Measurements from ENCODE around the gene RYR3.

Gene RYR3

GRCh38 chr15:33808720-33809457 lies 498.1 kb downstream of the RYR3 start:
- Histone ChIP-seq H3K4me3 (ENCODE audit: low read length) (no peak overlapping the region), H3K9me3 (ENCODE audit: control insufficient read depth, insufficient read depth, low read length) (no peaks in the 10 kb centered on the region), H3K4me1 (ENCODE audit: control insufficient read depth, low read length) (no peaks in the 10 kb centered on the region), H4K20me1 (ENCODE audit: control insufficient read depth, insufficient read depth, low read depth, low read length) (no peaks in the 10 kb centered on the region), H3F3A (ENCODE audit: control insufficient read depth, insufficient read depth) (no peaks in the 10 kb centered on the region), H3K4me2 (ENCODE audit: low read length) (no peak overlapping the region), H3K36me3 (ENCODE audit: control insufficient read depth, low read length) (no peaks in the 10 kb centered on the region), H3K79me2 (ENCODE audit: control insufficient read depth, low read length) (no peaks in the 10 kb centered on the region), H3K9me2 (replicated peaks; ENCODE audit: control insufficient read depth, low read length) (no peaks in the 10 kb centered on the region), H3K27me3 (ENCODE audit: control insufficient read depth, low read length) (0 out of 2 replicates have a peak, but pooled peaks cover 5% of the 10 kb centered on the region), H3K27ac (ENCODE audit: low read depth, low read length) (no peak overlapping the region)
- TF ChIP-seq, protein P1, sequence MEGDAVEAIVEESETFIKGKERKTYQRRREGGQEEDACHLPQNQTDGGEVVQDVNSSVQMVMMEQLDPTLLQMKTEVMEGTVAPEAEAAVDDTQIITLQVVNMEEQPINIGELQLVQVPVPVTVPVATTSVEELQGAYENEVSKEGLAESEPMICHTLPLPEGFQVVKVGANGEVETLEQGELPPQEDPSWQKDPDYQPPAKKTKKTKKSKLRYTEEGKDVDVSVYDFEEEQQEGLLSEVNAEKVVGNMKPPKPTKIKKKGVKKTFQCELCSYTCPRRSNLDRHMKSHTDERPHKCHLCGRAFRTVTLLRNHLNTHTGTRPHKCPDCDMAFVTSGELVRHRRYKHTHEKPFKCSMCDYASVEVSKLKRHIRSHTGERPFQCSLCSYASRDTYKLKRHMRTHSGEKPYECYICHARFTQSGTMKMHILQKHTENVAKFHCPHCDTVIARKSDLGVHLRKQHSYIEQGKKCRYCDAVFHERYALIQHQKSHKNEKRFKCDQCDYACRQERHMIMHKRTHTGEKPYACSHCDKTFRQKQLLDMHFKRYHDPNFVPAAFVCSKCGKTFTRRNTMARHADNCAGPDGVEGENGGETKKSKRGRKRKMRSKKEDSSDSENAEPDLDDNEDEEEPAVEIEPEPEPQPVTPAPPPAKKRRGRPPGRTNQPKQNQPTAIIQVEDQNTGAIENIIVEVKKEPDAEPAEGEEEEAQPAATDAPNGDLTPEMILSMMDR (IDR thresholded peaks at IDR 0.05; ENCODE audit: low read depth, low read length, poor library complexity, severe bottlenecking): no peak
- no peak for TF ChIP-seq EZH2phosphoT487 (IDR thresholded peaks at IDR 0.05; ENCODE audit: borderline replicate concordance, low read length)

DNA sequence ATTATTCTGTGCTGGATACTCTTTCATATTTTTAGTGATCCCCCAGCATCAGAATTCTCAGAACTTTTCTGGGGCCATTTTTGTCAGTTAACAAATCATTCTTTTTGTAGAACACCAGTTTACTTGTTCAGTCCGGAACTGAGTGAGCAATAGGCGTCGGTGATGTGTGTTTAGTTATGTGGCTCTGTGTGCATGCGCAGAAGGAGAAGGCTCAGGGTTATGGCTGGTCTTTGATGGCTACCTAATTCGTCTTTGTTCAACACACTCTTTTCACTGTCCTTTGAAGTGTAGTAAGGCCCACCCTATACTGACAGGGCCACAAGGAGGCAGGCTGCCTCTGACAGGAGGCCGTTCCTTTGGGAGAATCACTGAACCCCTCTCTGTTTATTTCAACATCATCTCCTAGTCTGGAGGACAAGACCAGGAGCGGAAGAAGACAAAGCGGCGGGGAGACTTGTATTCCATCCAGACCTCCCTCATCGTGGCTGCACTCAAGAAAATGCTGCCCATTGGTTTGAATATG lies 499.4 kb downstream of the RYR3 start:
- Histone ChIP-seq H3K4me2 (ENCODE audit: low read length) (no peak overlapping the region), H3K79me2 (ENCODE audit: control insufficient read depth, low read length) (no peaks in the 10 kb centered on the region), H4K20me1 (ENCODE audit: control insufficient read depth, insufficient read depth, low read depth, low read length) (no peaks in the 10 kb centered on the region), H3K36me3 (ENCODE audit: control insufficient read depth, low read length) (no peaks in the 10 kb centered on the region), H3K9me3 (ENCODE audit: control insufficient read depth, insufficient read depth, low read length) (no peaks in the 10 kb centered on the region), H3K4me3 (ENCODE audit: low read length) (no peak overlapping the region), H3K4me1 (ENCODE audit: control insufficient read depth, low read length) (no peaks in the 10 kb centered on the region), H3K27me3 (ENCODE audit: control insufficient read depth, low read length) (0 out of 2 replicates have a peak, but pooled peaks cover 3% of the 10 kb centered on the region), H3K9me2 (replicated peaks; ENCODE audit: control insufficient read depth, low read length) (no peaks in the 10 kb centered on the region), H3K27ac (ENCODE audit: low read depth, low read length) (no peak overlapping the region), H3F3A (ENCODE audit: control insufficient read depth, insufficient read depth) (no peaks in the 10 kb centered on the region)
- TF ChIP-seq, protein P1 (IDR thresholded peaks at IDR 0.05; ENCODE audit: low read depth, low read length, poor library complexity, severe bottlenecking): no peak
- no peak for TF ChIP-seq EZH2phosphoT487 (IDR thresholded peaks at IDR 0.05; ENCODE audit: borderline replicate concordance, low read length)

DNA sequence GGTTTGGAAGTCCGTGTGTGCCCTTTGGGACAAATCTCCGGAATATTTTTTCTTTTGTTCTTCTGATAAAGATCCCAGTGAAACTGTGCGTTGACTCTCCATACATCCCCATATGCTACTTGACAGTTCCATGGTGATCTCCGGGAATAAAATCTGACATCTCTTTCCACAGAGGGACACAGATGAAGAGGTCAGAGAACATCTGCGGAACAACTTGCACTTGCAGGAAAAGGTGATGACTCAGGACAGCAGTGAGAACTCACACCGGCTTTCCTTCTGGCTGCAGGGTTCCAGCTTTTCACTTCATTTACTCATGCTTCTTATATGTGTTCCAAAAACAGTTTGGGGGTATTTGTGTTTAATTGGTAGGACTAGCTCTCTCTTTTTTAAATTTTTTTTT lies 500.0 kb downstream of the RYR3 start:
- no peaks in the 10 kb centered on the region for H3K79me2 ChIP-seq (ENCODE audit: control insufficient read depth, low read length)
- no peaks in the 10 kb centered on the region for H3K9me3 ChIP-seq (ENCODE audit: control insufficient read depth, insufficient read depth, low read length)
- TF ChIP-seq, protein P1 (IDR thresholded peaks at IDR 0.05; ENCODE audit: low read depth, low read length, poor library complexity, severe bottlenecking): no peak
- TF ChIP-seq EZH2phosphoT487 (IDR thresholded peaks at IDR 0.05; ENCODE audit: borderline replicate concordance, low read length): no peak
- no peaks in the 10 kb centered on the region for H3K9me2 ChIP-seq (replicated peaks; ENCODE audit: control insufficient read depth, low read length)
- no peak overlapping the region for H3K4me3 ChIP-seq (ENCODE audit: low read length)
- 0 out of 2 replicates have a peak, but pooled peaks cover 3% of the 10 kb centered on the region for H3K27me3 ChIP-seq (ENCODE audit: control insufficient read depth, low read length)
- H3K4me1 ChIP-seq (ENCODE audit: control insufficient read depth, low read length): no peaks in the 10 kb centered on the region
- H4K20me1 ChIP-seq (ENCODE audit: control insufficient read depth, insufficient read depth, low read depth, low read length): no peaks in the 10 kb centered on the region
- no peaks in the 10 kb centered on the region for H3K36me3 ChIP-seq (ENCODE audit: control insufficient read depth, low read length)
- H3F3A ChIP-seq (ENCODE audit: control insufficient read depth, insufficient read depth): no peaks in the 10 kb centered on the region
- H3K4me2 ChIP-seq (ENCODE audit: low read length): no peak overlapping the region
- H3K27ac ChIP-seq (ENCODE audit: low read depth, low read length): no peak overlapping the region

Data from DOHH2 (cell line).